T follicular helper cell (primary cell): ENCODE results near the gene CROCC.
"Not testable (repeated sequence)": the region's sequence is repeated elsewhere in the genome, so short reads cannot be mapped to it uniquely, and the experiment has no call there.

Experiments
- DNase-seq: peaks from one replicate; pipeline ENCODE4 v3.0.0-alpha.2; 2020; ENCODE audit warnings: low read depth

CROCC gene

GRCh38 chr1:16914928-16915626, 6.7 kb upstream of the CROCC start:
- DNase-seq = not testable (repeated sequence)

- DNase-seq = no peak
Measured at GRCh38 chr1:16915627-16915973, 6.1 kb upstream of the CROCC start.

DNA sequence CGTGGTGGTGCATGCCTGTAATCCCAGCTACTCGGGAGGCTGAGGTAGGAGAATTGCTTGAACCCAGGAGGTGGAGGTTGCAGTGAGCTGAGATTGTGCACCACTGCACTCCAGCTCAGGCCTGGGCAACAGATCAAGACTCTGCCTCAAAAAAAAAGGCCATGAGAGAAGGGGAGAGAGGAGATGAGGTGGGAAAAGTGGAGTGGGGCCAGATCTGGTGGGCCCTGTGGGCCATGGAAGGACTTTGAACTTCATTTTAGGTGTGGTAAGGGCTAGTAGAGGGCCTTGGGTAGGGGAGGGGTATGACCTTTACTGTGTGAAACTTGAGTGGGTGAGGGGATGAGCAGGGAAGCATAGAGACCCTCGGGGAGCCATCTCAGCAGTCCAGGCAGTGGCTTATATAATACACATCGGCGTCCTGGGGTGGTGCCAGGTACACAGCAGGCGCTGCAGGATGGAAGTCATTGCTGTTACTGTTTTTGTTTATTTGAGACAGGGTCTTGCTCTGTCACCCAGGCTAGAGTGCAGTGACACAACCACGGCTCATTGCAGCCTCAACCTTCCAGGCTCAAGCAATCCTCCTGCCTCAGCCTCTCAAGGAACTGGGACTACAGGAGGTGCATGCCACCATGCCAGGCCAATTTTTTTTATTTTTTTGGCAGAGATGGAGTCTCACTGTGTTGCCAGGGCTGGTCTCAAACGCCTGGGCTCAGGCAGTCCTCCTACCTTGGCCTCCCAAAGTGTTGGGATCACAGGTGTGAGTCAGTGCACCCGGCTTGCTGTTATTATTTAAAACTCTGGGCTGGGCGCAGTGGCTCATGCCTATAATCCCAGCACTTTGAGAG, 5.5 kb upstream of the CROCC start:
- not testable (repeated sequence) for DNase-seq

- DNase-seq = no peak
Measured at GRCh38 chr1:16918371-16918770, 3.4 kb upstream of the CROCC start.

DNA sequence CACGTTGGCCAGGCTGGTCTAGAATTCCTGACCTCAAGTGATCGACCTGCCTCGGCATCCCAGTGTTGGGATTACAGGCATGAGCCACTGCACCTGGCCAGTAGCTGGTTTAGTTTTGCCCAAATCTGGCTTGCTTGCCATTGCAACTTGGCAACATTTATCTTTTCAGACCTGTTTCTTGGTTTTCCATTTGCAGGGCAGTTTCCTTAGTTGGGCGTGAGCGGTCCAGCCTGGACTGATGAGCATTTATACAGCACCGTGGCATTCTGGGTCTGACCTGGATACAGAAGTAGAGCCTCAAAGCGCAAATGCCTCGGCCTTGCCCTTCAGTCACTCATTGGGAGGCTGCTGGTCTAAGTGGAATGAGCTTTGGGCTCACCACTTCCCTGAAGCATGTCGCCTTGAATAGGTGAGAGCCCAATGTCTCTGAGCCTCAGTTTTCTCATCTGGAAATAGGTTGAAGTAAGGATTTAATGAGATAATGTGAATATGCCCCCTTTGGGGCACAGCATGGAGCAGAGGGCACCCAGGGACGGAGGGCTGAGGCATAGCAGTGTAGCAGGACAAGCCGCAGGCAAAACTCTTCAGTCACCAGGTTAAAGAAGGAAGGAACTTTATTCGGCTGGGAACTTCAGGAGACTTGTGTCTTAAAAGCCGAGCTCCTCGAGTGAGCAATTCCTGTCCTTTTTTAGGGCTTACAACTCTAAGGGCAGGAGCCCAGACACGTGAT, 2.6 kb upstream of the CROCC start:
- not testable (repeated sequence) for DNase-seq

- DNase-seq = no peak
Measured at GRCh38 chr1:16920951-16921350, 780 bp upstream of the CROCC start.

- DNase-seq = no peak
Measured at GRCh38 chr1:16922466-16922865, 735 bp downstream of the CROCC start.

DNA sequence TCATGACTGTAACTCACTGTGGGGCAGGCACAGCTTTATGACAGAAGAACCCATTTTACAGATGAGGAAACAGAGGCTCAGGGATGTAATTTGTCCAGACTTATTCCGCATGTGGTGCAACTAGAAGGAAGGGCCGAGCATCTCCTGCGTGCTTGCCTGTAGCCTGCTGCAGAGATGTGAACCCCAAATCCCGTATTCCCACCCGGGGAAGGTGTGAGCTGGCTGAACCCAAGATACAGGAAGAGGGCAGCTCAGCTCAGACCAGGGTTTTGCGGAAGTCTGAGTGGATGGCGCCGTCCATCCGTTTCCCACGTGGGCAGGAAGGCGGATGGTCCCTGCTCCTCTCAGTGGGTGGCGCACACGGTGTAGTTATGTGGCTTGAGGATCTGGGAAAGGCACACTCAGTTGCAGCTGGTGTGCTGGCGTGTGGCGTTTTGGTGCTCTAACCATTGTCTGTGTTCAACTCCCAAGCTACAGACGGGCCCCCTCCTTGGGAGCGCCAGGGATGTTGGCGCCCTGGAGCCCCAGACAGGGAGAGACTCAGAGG, 1.2 kb downstream of the CROCC start:
- no peak for DNase-seq

DNA sequence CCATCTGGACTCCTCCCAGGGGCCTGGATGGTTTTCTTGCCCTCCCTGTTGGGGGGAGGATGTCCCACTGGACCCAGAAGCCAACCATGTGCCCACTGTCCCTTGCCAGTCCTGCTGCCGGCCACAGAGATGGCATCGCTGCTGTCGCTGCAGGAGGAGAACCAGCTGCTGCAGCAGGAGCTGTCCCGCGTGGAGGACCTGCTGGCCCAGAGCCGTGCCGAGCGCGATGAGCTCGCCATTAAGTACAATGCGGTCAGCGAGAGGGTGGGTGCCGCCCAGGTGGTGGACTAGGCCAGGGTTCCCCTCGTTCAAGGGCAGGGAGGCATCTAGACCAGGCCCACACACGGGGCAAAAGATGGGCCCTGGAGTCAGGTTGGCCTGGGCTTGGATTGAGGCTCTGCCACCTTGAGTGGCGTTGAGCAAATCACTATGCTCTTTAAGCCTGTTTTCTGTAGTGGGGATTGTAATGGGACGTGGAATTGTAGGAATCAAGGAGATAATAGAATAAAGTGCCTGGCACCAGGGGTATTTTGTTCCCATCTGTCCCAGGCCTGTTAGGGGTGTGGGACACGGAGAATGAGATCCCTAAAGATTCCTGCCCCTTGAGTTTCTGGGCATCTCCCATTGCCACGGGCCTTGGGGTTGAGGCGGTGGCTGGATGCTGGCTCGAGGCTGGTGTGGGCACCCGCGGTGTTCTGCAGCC, 2.6 kb downstream of the CROCC start:
- DNase-seq = no peak

DNA sequence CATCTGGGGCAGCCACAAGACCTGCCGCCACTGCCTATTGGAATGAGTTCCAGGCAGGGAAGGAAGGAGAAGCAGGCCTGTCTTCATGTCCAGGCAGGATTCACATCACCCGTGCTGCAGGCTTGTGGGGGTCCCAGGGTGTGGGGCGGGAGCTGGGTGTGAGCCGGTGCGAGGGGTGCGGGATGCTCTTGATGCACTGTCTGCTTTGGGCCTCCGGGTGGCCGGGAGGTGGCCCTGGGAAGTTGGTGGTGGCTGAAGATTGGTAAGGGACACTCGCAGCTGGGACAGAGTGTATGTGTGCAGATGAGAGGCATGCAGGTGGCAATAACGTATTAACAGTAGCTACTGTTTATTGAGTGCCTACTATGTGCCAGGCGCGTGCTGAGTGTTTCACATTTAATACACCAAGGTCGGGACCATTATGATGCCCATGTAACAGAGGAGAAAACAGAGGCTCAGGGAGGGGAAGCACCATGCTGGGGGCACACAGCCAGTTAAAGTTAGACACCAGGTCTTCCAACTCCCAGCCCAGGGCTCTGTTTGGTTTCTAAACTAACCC, 3.3 kb downstream of the CROCC start:
- no peak for DNase-seq

DNA sequence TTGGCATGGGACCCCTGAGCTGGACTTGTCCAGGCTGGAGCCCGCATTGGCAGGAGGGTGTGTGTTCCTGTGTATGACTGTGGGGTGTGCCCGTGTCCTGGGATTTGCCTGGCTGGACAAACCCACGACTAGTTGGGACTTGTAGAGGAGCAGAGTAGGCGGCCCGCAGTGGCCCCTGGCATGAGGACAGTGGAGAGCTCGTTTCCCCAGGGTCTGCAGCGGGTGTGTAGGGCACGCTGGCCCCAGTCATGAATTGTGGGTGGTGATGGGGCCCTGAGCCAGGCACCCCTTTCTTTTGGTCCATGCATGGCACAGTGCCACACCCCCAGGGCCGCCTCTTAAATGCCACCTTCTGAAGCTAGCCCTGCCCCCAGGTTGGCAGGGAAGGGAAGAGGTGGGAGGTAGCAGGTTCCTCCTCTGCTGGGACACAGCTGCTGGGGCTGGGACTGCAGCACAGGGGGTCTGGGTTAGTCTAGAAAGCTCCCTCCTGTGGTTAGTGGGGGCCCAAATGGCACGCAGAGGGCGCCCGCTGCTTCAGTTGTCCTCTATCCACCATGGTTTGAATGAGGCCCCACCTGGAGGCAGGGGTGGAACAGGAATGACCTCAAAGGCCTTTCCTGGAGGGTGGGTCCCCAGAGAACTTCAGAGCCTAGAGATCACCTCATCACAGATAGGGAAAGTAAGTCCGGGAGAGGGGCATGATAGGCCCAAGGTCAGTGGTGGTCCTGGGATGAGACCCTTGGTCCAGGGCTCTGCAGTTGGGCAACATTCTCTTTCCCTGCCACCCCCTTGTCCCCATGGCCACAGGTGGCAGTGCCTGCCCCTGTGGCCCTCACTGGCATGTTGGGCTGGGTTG, 4.1 kb downstream of the CROCC start:
- DNase-seq = no peak

DNA sequence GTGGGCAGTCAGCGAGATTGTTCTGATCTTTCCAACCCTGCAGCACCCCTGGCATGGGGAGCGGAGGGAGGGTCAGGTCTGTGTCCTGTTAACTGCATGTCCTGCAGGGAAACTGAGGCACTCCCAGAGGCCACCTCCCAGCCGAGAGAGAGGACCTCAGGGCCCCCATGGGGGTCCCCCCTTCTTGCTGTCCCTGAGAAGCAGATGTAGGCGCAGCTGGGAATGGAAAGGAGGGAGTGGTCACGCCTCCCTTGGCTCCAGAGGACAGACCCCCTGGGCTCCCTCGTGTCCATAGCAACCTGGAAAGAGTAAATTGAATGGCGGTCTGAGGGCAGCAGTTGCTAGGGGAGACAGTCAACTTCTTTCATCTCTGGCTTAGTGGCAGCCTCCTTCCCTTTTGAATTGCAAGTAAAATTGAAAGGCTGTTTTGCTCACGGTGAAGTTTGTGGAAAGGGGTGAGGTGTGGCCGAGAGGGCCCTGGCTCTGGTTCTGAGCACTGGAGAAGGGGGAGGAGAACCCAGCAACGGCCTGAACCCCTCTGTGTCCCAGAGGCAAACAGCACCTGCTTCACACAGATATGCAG, 4.9 kb downstream of the CROCC start:
- DNase-seq = no peak

GRCh38 chr1:16927256-16927655, 5.5 kb downstream of the CROCC start:
- DNase-seq = no peak

DNA sequence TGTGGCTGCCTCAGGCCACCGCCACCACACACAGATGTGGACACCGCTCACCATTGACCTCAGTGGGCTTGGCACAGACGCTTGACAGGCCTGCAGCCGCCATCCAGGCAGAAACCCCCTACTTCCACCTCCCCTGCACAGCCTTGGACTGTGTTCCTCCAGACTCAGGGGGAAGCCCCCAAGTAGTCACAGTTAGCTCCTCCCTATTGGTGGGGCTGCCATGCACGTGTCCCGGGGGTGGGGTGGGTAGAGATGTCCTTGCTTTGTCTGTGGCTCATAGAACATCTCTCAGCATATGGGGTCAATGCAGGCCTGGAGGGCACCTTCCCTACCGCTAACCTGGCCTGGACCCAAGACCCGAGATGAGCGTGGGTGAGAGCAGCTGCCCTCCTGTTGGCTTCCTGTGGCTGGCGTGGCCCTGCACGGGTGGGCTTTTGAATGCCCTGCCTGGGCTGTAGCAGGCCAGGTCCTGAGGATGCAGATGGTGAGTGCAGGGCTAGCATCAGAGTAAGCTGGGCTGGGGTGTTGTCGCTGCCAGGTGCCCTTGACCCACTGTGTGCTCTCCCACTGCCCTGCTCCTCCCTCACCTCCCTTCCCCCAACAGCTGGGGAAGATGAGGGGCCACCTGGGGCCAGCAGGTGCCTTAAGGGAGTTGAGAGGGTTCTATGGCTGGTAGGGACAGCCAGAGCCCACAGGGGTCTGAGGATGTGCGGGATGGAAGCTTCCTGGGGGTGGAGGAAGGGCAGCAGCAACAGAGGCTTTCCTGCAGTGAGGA, 6.2 kb downstream of the CROCC start:
- no peak for DNase-seq

DNA sequence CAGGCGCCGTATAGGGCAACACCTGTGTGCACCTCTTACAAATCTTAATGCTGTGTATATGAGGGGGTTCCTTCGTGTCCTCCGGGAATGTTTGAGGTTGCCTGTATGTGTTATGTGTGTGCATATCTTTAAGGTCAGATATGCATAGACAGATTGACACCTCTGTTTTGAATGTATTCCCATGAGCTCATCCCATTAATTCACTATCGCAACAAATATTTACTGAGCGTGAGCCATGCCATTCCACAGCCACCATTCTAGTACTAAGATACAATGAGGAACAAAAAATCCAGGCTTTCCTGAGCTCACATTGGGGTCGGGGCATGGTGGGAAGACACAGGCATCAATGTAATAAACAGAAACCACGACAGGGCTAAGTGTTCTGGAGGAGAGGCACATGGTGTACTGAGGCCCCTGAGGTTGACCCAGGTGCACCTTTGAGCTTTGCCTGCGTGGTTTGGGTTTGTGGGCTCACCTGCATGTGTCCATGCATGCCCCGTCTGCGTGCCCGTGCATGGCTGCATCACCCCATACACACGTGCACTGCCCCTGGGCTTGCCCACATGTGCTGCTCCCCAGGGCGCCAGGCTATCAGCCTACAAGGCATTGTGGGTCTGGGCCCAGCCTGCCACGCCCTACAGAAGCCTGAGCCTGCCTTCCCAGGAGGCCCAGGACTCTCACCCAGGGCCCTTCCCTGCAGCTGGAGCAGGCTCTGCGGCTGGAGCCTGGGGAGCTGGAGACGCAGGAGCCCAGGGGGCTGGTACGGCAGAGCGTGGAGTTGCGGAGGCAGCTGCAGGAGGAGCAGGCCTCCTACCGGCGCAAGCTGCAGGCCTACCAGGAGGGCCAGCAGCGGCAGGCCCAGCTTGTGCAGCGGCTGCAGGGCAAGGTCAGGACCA, 7.7 kb downstream of the CROCC start:
- not testable (repeated sequence) for DNase-seq

DNA sequence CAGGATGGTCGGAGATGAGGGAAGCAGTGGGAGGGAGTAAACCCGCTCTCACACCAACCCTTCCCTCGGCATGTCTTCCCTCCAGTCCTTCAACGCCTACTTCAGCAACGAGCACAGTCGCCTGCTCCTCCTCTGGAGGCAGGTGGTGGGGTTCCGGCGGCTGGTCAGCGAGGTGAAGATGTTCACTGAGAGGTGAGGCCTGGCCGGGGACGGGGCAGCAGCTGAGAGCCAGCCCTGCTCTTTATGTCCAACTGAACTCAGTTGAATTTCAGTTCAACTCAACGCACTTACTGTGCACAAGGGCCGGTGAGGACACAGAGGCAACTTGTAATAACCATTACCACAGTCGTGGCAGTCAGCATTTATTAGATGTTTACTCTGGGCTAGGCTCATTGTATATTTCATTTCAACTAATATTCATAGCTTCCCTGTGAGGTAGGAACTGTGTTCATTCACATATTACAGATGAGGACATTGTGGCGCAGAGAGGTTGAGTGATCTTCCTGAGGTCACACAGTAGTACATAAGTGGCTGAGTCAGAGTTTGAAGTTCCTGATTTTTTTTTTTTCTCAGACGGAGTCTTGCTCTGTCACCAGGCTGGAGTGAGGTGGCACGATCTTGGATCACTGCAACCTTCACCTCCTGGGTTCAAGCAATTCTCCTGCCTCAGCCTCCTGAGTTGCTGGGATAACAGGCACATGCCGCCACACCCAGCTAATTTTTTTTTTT, 9.6 kb downstream of the CROCC start:
- DNase-seq = not testable (repeated sequence)

DNA sequence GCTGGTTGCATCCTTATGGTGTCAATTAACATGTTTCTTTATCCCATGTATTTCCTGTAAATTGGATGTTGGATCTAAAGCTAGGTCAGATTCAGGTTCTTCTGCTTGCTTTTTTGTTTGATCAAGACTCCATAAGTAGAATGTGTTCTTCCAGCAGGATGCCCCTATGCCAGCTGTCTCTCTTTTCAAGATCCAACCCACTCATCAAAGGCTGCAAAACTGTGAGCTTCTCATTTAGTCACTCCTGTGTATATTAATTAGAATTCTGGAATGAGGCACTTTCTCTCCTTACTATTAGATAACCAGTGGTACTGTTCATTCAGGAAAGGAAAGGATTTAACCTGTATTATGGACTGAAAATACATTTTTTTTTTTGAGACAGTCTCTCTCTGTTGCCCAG, 12.2 kb downstream of the CROCC start:
- not testable (repeated sequence) for DNase-seq

GRCh38 chr1:16936580-16936979, 14.8 kb downstream of the CROCC start:
- DNase-seq = not testable (repeated sequence)
